Motor neuron (in vitro differentiated cells): ENCODE results near the gene IQCK. TPM values are rescaled to one million over a fixed set of nuclear protein-coding genes. Genes with fewer than 3 reads are reported as not detected.
"Not testable (repeated sequence)": the region's sequence is repeated elsewhere in the genome, so short reads cannot be mapped to it uniquely, and the experiment has no call there.

ENCODE experiments used
- ATAC-seq, 8 experiments: fragments of 200-7000 bp; cut with Tn5 transposase; replicated peaks in 6 of 8; 2 replicates each; pipeline ENCODE4 v1.8.0; 2021; ENCODE audit warnings: mild to moderate bottlenecking in 8 of 8, moderate library complexity in 8 of 8
- H3K27ac ChIP-seq, 2 donors: fragments of 250-450 bp; sonication (Bioruptor Pico); 2 replicates each; pipeline ENCODE4 v1.9.0; 2021; ENCODE audit warnings: antibody characterized with exemption in 2 of 2, mild to moderate bottlenecking in 2 of 2, moderate library complexity in 1 of 2
- H3K4me1 ChIP-seq, 2 donors: fragments of 250-450 bp; sonication (Bioruptor Pico); replicated peaks in 1 of 2; 2 replicates each; pipeline ENCODE4 v1.6.1; 2021; ENCODE audit warnings: antibody characterized with exemption in 2 of 2, mild to moderate bottlenecking in 2 of 2, moderate library complexity in 1 of 2
- H3K4me3 ChIP-seq, 5 donors: fragments of 250-450 bp; sonication (Bioruptor Pico); 2 replicates each; pipeline ENCODE4 v1.9.0; 2021; ENCODE audit warnings: antibody characterized with exemption in 5 of 5, mild to moderate bottlenecking in 5 of 5, moderate library complexity in 4 of 5
- WGBS, 10 experiments: fragments of 450-650 bp; shearing (Covaris generic); methylation state at CpG; one replicate each; pipeline ENCODE4 v1.0.0; 2022; 5-methylcytosine and 5-hydroxymethylcytosine counted together
- in situ Hi-C, 9 experiments: fragments of 400-800 bp; cut with MboI; loops; one replicate each; pipeline ENCODE4 v1.15.0; 2021; ENCODE audit warnings: low sequenced_read_pairs in 9 of 9, low pct_unique_long_range_greater_than_20kb in 2 of 9; ENCODE audit not compliant: unreplicated experiment in 9 of 9
- total RNA-seq, 8 experiments: library from RNA; unstranded; fragments of 300-600 nt; gene quantifications; 2 replicates each; pipeline versions ENCODE4 v1.2.3 to v1.2.4, GENCODE V29; 2022

Gene IQCK
- total RNA-seq, 8 experiments from 2014 or later, result 7.0 to 44.1 (median 27.7) TPM

DNA sequence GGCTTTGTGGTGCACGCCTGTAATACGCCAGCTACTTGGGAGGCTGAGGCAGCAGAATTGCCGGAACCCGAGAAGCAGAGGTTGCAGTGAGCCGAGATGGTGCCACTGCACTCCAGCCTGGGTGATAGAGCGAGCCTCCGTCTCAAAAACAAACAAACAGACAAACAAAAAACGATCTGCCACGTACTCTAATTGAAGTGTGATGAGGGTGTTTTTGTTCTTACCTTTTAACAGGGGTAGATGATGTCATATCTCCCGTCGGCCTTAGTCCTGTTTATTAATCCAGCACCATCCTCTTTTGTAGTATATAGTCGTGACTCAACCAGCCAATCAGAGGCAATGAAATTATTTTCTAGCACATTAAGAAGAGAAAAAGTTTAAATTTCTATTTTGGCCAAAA, 58.5 kb downstream of the IQCK start:
- no peak for ATAC-seq
- H3K27ac ChIP-seq, result no peak overlapping the region
- peaks cover 0 to 19% of the 10 kb centered on the region in 2 donors for H3K4me1 ChIP-seq
- 80 to 95% (median 91%) methylated on average over 2 to 11 of the region's 12 CpGs; no CpG with 5 or more reads in 2 of the 10 experiments for WGBS, 10 experiments
- no peak overlapping the region for H3K4me3 ChIP-seq
- in situ Hi-C loops, result no loop called here

GRCh38 chr16:19780321-19780720, 62.2 kb downstream of the IQCK start:
- Histone ChIP-seq H3K4me3 (no peak overlapping the region), H3K27ac (no peak overlapping the region), H3K4me1 (peaks cover 24 to 34% of the 10 kb centered on the region in 2 donors)
- in situ Hi-C loops, result no loop called here
- 83 to 100% (median 100%) methylated on average over 1 to 3 of the region's 3 CpGs; no CpG with 5 or more reads in 3 of the 10 experiments for WGBS, 10 experiments
- no peak for ATAC-seq

GRCh38 chr16:19781226-19781625, 63.2 kb downstream of the IQCK start:
- 60 to 94% (median 86%) methylated on average over 1 to 5 of the region's 6 CpGs; no CpG with 5 or more reads in 1 of the 10 experiments for WGBS, 10 experiments
- no peak overlapping the region for H3K4me3 ChIP-seq
- in situ Hi-C loops, result no loop called here
- no peak overlapping the region for H3K27ac ChIP-seq
- ATAC-seq, result no peak
- peaks cover 30 to 37% of the 10 kb centered on the region in 2 donors for H3K4me1 ChIP-seq

- H3K4me3 ChIP-seq, result no peak overlapping the region
- WGBS, 10 experiments, result 28 to 83% (median 57%) methylated on average over 2 to 13 of the region's 17 CpGs
- H3K4me1 ChIP-seq, result peaks cover 26 to 30% of the 10 kb centered on the region in 2 donors
- peak in 5 of 8 experiments; percentile 45 to 85 (median 81) for ATAC-seq
- peak overlapping the region; percentile 33 to 34 for H3K27ac ChIP-seq
- in situ Hi-C loops, result no loop called here
These were observed 65.5 kb downstream of the IQCK start for GRCh38 chr16:19783363-19784182.

DNA sequence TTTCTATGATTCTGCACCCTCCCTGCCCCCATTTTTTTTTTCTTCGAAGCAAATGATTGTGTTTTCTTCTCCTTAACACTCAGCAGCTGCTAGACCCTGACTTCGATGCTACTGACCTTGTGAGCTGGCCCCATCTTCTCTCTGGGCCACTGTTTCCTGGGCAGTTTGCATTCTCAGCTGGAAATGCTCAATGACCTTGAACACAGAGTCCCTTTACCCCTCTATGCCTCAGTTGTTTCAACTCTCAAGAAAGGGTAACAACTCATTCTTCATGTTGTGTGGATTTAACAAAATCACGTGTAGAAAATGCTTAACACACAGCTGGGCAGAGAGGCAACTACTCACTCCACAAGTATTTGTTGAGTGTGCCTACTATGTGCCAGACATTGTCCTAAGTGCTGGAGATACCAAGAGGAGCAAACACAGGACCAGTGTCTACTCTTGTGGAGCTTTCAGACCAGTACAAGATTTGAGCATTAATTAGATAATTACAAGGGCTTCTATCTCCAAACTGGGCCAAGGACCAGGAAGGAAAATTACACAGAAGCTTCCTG, 66.2 kb downstream of the IQCK start:
- Histone ChIP-seq H3K27ac (peak overlapping the region in 1 of 2 donors; percentile 39), H3K4me3 (no peak overlapping the region), H3K4me1 (peaks cover 26 to 30% of the 10 kb centered on the region in 2 donors)
- peak in 2 of 8 experiments; percentile 23 to 34 for ATAC-seq
- 38 to 94% (median 59%) methylated on average over 1 to 3 of the region's 3 CpGs; no CpG with 5 or more reads in 2 of the 10 experiments for WGBS, 10 experiments
- in situ Hi-C loops, result no loop called here

GRCh38 chr16:19785081-19785480, 67.0 kb downstream of the IQCK start:
- Histone ChIP-seq H3K4me1 (peaks cover 26 to 30% of the 10 kb centered on the region in 2 donors), H3K27ac (no peak overlapping the region), H3K4me3 (no peak overlapping the region)
- in situ Hi-C loops, result no loop called here
- no peak for ATAC-seq
- 100% methylated on average over 1 of the region's 1 CpG; no CpG with 5 or more reads in 8 of the 10 experiments for WGBS, 10 experiments

DNA sequence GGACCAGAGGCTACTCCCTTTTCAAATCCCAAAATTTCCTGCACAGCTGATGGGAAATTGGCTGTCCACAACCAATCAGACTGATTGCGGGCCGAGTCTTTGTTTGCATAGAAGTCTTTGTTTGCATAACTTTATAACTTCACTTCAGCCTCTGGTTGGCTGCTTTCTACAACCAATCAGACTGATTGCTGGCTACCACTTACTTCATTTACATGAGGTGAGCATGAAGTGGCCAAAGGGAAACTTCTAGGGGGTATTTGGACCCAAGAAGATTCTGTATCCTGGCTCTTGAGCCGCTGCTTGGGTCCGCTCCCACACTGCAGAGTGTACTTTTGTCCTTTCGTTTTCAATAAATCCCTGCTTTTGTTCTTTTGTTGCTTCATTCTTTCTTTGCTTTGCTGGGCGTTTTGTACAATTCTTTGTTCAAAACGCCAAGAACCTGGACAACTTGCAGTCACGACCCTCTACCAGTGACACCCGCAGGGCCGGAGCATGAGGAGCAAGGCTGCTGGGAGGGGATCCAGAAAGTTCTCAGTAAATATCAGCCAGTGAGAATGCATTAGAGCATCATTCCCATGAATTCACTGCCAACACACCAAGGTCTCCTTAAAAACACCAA, 67.5 kb downstream of the IQCK start:
- Histone ChIP-seq H3K27ac (no peak overlapping the region), H3K4me1 (peaks cover 26 to 30% of the 10 kb centered on the region in 2 donors), H3K4me3 (no peak overlapping the region)
- in situ Hi-C loops, result no loop called here
- WGBS, 10 experiments, result 12 to 93% (median 65%) methylated on average over 2 to 10 of the region's 10 CpGs; no CpG with 5 or more reads in 2 of the 10 experiments
- ATAC-seq, result peak in 2 of 8 experiments; percentile 36 to 56

DNA sequence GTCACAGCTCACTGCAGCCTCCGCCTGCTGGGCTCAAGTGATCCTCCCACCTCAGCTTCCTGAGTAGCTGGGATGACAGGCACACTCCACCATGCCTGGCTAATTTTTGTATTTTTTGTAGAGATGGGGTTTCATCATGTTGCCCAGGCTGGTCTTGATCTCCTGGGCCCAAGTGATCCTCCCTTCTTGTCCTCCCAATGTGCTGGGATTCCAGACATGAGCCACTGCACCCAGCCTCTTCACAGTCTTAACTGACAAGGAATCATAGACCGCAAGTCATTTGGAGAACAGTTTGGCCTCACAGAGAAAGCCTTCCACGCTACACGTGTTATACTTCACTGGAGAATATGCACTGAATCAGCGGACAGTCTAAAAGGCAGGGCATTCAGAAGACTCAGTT, 83.3 kb downstream of the IQCK start:
- in situ Hi-C loops, H3K4me1 ChIP-seq: not testable (repeated sequence)

DNA sequence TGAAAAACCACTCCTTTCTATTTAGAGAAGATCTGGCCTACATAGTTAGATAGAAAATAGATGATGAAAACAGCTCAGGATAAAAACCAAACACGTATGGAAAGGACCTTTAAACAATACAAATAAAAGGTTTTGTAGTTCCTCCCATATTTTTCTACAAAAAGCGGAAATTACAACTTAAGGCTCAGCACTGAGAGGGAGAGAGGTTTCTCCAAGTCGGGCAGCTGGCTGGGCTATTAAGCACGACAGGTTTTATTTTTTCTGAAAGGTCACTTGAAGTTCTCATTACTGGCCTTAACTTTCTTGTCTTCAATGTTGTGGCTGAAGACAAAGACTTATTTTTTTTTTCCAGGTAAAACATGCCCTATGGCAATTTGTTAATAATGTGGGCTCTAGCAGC, 83.8 kb downstream of the IQCK start:
- WGBS, 10 experiments, result no CpG with 5 or more reads among the region's 4 CpGs
- in situ Hi-C loops, H3K4me3 ChIP-seq, H3K27ac ChIP-seq, H3K4me1 ChIP-seq, ATAC-seq: not testable (repeated sequence)

More for the DNA sequence above, 83.3 kb downstream of the IQCK start:
- H3K4me3 ChIP-seq, ATAC-seq, H3K27ac ChIP-seq: not testable (repeated sequence)
- no CpG with 5 or more reads among the region's 5 CpGs for WGBS, 10 experiments

GRCh38 chr16:19802612-19803011, 84.5 kb downstream of the IQCK start:
- 28 to 100% (median 83%) methylated on average over 1 to 7 of the region's 8 CpGs; no CpG with 5 or more reads in 2 of the 10 experiments for WGBS, 10 experiments
- H3K4me3 ChIP-seq, result no peak overlapping the region
- no peaks in the 10 kb centered on the region for H3K4me1 ChIP-seq
- no peak overlapping the region for H3K27ac ChIP-seq
- no peak for ATAC-seq
- in situ Hi-C loops, result no loop called here

GRCh38 chr16:19804538-19805323, 86.7 kb downstream of the IQCK start:
- 20 to 97% (median 83%) methylated on average over 1 to 7 of the region's 10 CpGs; no CpG with 5 or more reads in 1 of the 10 experiments for WGBS, 10 experiments
- in situ Hi-C loops, result no loop called here
- Histone ChIP-seq H3K4me3 (no peak overlapping the region), H3K4me1 (no peaks in the 10 kb centered on the region), H3K27ac (no peak overlapping the region)
- ATAC-seq, result no peak

GRCh38 chr16:19805459-19806162, 87.5 kb downstream of the IQCK start:
- Histone ChIP-seq H3K4me1 (no peaks in the 10 kb centered on the region), H3K4me3 (no peak overlapping the region), H3K27ac (no peak overlapping the region)
- in situ Hi-C loops, result no loop called here
- 48 to 100% (median 93%) methylated on average over 2 to 4 of the region's 4 CpGs; no CpG with 5 or more reads in 5 of the 10 experiments for WGBS, 10 experiments
- ATAC-seq, result peak in 2 of 8 experiments; percentile 75 to 86
